Measurements from ENCODE around the gene TLL2. TPM values are rescaled to one million over a fixed set of nuclear protein-coding genes. Genes with fewer than 3 reads are reported as not detected.
A peak's percentile ranks its signal among the peaks of the same experiment; 100 is the strongest.

TLL2 gene
- polyA plus RNA-seq, 5 donors: 0.21 to 0.50 (median 0.31) TPM

DNA sequence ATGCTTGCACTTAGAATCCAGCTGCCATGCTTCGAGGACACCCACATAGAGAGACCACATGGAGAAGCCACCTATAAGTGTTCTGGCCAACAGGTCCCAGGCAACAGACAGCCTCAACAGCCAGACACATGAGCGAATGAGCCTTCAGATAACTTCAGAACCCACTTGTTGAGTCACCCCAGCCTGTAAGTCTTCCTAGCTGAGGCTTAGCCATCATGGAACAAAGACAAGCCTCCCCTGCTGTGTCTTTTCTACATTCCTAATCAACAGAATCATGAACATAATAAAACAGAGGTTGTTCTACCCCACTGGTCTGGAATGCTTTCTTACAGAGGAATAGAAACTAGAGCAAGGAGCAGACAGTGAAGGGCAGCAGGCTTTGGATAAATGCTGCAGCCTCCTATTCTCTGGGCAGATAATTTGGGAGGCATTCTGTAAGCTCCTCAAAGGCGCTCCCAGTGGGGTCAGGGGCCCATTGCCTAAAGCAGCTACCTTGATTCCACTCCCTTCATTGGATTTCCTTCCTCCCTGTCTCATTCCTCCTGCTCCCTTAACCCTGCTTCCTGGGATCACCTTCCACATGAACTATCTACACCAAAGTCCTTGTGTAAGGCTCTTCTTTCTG lies 4.6 kb downstream of the TLL2 start:
- no peak for DNase-seq

DNA sequence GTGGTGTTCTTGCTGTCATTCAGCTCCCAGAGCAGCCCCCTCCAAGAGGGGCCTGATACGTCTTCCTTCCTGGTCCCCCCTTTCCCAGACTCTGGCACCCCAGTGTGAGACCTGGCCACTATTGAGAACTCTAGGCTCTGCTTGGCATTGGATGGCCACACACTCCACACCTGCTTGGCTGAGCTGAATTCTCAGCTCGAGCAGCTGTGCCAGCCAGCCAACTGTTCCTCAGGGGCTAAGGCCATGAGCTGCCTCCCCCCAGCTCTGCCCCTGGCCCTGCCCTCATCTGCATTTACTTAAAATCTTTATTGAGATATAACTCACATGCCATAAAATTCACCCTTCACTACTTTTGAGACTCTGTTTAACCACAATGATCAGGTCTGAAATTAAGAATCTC lies 6.7 kb downstream of the TLL2 start:
- DNase-seq: no peak

DNA sequence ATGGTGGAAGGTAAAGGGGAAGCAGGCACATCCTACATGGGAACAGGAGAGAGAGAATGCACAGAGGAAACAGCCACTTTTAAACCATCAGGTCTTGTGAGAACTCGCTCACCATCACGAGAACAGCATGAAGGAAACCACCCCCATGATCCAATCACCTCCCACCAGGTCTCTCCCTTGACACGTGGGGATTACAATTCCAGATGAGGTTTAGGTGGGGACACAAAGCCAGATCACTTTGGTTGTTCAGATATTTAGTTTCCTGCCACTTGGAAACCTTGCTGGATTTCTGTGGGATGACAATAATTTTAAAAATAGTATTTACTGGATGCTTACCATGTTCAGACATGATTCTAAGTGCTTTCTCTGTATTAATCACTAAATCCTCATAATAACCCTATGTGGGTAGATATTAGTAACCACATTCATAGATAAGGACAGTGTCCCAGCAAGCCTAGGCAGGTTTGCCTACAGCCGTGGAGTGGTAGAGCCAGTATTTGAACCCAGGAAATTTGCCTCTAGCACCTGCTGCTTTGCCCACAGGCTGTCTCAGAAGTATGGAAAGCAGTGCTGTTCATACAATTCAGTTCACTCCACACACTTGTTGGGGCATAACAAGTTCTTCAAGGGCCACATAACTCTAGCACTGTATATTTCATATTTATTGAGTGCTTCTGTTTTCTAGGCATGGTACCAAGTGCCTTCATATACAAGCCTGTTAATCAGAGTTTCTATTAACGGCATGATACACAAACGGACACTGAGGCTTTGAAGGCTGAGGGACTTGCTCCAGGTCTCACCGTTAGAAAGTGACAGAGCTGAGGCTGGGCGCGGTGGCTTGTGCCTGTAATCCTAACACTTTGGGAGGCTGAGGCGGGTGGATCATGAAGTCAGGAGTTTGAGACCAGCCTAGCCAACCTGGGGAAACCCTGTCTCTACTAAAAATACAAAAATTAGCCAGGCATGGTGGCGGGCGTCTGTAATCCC lies 8.3 kb downstream of the TLL2 start:
- no peak for DNase-seq

DNA sequence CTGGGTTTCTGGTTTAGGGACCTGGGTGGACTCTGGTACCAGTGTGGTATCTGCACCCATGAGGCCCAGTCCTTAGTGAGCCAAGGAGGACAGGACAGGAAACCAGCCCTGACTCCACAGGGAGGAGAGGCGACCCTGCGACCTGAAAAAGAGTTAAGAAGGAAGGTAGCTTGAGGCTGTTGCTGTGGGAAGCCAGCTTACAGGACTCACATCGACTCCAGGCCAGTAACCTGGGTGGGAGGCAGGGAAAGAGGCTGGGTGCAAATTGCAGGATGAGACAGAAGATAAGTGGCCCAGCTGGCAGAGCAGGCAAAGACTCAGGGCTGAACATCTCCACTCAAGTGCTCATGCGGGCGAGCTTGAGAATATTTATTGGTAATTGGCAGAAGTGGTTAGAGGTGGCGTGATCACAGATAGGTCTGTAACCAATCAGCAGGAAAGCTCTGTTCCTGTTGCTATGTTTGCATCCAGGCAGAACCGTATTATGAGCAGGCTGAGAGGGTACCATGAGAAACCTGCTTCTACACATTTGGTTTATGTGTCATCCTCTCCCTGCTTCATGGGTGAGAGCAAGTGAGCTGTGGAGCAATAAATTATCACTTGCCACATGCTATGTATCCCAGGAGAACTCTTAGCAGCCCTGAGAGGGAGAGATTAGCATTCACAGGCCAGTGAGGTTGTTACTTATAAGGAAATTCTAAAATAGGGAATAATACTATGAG lies 11.0 kb downstream of the TLL2 start:
- DNase-seq: no peak

DNA sequence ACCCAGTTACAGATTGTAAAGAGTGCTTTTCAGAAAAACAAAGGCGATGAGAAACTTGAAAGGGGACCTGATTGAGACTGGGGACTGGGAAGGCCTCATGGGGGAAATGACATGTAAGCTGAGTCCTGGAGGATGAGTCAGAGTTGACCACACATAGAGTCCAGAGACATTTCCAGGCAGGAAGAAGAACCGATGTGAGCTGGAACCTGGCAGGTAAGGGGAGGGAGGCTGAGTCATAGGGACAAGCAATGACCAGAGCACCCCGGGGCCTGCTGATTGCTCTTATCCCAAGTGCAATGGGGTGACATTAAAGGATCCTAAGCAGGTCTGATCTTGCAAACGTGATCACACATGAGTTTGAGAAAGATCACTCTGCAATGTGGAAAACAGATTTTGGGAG lies 11.7 kb downstream of the TLL2 start:
- no peak for DNase-seq

DNA sequence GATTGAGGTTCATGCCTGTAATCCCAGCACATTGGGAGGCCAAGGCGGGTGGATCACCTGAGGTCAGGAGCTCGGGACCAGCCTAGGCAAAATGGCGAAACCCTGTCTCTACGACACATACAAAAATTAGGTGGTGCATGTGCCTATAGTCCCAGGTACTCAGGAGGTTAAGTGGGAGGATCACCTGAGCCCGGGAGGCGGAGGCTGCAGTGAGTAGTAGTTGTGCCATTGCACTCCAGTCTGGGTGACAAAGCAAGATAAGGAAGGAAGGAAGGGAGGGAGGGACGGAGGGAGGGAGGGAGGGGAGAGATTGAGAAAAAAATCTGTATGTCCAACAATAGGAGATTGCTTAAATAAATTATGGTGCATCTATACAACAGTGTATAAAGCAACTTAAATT lies 13.2 kb downstream of the TLL2 start:
- no peak for DNase-seq

DNA sequence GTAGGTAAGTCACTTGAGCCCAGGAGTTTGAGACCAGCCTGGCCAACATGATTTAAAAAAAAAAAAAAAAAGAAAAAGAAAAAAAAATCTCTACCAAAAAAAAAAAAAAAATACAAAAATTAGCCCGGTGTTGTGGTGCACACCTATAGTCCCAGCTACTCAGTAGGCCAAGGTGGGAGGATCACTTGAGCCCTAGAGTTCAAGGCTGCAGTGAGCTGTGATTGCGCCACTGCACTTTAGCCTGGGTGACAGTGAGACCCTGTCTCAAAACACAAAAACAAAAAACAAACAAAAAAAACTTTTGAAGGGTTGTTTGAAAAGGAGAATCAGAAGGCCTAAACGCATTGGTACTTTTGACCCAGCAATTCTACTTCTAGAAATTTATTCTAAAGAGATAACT lies 13.7 kb downstream of the TLL2 start:
- no peak for DNase-seq

DNA sequence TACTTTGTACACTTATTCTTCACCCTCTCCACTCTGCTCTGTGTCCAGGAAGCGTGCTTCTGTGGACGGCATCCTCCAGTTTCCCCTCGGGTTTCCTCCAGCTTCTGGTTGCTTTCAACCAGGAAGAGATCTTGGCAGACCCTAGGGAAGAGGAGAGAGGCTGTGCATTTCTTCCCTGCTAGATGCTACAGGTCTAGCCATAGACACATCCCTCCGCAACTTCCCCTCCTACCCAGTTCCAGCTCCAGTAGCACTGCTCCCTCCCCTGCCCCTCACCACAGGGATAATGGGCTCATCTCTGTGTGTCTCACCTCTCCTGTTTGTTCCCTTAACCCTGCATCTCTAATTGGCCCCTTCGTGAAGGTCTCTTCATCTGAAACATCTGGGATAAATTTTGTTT lies 16.3 kb downstream of the TLL2 start:
- DNase-seq: no peak

DNA sequence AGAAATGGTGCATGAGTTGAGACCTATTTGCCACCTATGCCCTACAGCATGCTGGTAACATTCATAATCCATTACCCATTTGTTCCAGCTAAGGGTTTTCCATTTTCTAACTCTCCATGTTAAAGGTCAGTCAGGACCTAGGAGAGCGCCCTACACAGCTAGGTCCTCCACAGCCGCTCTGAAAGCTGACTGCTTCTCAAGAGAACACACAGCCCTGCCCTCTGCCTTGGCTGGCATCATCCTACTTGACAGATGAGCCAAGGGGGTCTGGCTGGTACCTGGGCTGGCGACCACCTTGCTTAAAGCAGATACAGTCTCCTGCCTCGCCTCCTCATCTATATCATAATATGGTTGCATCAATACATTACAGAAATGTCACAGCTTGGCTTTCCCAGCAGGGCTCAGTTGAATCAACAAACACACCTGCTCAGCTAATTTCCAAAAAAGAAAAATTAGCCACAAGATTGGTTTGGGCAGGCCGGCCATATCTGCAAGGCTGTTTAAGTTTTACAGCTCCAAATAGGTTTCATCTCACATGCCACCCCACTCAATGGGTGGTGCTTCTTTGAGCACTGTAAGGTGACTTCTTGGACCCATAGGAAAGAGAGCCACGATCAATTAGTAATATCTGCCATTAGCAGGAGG lies 17.3 kb downstream of the TLL2 start:
- peak in 1 of 2 donors; percentile 7 for DNase-seq

DNA sequence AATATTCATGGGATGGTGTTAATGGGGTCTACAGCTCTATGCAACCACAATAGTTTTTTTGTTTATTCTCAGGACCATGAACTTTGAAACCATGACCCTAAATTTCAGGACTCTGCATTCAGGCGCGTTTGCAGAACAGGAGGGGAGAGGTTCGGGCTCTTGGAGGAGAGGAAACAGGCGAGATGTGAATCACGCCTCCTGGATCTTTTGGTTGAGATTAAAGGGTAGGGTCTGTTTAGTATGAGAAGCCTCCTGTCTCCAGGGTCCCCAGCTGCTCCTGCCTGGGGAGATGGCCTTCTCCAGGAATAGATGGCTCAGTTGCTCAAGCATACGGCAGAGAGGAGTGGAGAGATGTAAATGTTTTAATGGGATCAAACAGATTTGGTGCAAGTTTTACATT lies 18.2 kb downstream of the TLL2 start:
- no peak for DNase-seq

DNA sequence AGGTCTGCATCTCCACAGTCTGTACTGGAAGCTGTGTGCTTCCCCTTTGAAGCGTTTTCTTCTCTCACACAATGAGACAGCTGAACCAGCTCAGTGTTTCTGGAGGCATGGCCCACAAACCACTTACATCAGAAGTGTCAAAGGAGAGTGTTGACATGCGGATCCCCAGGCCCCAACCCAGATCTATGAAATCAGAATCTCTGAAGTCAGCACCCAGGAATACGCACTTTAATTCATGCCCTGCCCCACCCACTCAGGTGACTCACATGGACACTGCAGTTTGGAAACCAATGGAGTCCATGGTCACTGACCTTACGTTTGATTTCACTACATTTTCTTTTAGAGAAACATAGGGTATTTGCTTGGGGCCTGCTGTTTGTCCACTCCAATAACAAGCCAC lies 19.0 kb downstream of the TLL2 start:
- no peak for DNase-seq

DNA sequence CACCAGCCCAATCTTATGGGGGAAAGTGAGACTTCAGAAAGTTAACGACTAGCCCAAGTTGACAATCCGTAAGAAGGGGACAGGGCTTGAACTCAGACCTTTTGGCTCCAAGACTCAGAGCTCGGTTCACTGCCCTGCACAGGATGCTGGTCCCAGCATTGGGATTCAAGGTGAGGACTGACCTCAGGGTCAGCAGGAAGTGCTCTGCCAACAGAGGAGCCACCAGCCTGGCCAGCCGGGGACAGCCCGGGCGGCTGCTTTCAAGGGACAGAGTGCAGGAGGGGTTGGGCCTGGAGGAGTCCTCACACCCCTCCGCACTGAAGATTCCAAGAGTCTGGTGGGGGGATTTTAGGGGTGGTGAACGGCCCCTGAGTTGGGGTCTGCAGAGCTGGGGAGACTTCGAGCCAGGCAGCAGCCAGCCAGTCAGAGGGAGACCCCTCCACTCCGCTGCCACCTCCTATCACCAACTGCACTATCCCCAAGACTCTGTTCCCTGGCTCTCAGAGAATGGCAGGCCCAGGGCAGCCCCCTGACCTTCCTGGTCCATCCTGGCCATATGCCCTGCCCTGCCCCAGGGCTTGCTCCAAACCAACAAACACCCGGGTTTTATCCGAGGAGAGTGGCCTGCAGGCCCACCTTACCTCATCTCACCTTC lies 19.7 kb downstream of the TLL2 start:
- DNase-seq: no peak

DNA sequence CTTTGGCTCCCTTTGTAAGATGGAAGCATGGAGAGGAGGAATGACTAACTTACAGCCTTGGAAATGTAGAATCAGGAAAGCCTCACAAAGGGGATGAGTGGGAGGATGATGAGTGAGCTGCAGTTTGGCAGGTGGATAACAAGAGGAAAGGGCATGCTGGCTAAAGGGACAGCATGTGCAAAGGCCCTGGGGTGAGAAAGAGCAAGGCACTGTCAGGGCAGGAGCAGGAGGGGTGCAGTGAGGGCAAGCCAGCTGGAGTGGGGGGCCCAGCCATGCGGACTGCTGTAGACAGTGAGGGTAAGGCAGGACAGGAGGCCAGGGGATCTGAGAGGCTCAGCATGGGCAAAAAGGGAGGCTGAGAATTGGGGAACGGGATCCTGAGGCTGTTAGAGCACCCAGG lies 20.5 kb downstream of the TLL2 start:
- no peak for DNase-seq

DNA sequence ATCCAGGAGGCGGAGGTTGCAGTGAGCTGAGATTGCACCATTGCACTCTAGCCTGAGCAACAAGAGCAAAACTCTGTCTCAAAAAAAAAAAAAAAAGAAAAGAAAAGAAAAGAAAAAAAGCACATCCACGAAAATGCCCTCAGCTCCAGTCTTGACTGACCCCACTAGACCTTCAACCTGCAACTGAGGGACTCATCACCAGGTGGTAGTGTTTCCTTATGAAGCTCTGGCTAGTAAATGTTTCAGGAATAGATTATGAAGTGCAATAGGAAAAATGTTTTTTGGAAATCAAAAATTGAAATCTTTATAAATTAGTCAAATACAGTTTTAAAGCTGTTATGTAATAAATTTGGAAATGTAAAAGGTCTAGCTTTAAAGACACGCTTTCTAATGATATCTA lies 22.4 kb downstream of the TLL2 start:
- no peak for DNase-seq

DNA sequence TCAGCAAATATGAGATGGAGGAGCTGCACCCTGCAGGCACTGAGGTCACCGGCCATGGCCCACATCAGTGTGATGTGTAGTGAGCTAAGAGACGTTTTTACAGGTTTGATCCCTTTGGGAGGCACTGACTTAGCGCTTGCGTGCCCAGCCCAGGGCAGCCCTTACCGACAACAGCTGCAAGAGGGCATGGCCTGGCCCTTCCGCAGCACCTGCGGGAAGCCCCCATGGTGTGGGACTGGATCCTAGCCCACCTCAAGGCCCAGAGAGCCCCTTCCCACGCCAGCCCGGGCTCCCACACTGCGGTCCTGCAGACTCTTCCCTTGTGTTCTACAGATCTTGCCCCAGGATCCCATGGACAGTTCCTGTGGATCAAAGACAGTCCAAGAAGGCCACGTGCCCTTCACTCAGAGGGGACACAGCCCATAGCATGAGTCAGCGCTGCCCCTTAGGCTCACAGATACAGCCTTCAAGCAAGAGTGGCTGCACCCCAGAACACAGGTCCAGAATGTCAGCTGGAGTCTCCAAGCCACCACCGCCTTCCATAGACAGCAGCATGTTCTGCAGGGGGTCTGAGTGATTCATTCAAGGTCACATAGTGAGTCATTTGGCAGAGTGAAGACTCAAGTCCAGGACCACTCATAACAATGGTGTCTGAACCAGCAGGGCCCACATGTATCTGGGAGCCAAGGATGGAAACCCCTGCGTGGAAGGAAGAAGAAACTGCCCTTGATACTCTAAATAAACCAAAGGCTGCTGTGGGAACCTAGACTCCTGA lies 25.4 kb downstream of the TLL2 start:
- DNase-seq: no peak

DNA sequence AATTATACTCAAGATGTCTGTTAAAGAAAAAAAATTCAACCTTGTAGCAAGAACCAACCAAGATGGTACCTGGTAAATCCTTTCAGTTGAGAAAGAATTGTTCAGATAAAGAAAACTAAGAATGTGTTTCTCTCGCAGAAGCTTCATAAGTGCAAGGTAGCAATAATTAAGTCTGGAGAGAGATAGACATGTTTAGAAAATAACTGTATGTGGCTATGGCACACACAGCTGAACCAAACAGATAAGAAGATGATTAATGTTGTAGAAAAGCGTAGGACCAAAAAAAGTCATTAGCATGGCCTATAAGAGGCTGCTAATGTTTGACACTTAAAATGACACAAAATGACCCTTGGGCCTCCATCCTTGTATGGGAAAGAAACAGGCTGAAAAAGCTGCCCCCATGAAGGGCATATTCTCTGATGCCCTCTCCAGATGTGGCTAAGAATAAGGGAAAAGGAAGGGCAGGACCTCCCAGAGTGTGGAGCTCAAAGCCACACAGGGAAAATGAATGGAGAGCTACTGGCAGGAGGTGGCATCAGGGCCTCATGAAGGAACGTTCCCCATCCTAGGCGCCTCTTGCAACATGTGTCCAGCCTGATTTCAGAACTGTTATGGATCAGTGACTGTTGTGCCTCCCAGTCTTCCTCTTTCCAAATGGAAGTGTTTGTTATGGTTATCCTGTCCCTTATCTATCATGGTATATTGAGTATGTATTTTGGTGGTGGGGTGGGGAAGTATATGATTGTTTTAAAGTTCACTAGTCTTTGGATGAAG lies 30.7 kb downstream of the TLL2 start:
- no peak for DNase-seq

DNA sequence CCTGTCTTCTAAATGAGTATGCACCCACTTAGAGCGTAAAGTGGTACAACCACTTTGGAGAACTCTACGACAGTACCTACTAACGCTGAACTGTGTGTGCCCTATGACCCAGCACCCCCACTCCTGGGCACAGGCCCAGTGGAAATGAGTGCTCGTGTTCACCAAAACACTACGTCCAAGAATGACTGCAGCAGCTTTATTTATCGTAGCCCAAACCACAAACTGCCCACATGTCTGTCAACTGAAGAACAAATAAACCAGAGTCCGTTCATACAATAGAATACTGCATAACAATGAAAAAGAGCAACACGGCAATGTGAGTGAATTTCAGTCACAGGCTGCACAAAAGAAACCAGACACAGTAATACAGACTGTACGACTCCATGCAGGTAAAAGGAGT lies 35.4 kb downstream of the TLL2 start:
- no peak for DNase-seq

DNA sequence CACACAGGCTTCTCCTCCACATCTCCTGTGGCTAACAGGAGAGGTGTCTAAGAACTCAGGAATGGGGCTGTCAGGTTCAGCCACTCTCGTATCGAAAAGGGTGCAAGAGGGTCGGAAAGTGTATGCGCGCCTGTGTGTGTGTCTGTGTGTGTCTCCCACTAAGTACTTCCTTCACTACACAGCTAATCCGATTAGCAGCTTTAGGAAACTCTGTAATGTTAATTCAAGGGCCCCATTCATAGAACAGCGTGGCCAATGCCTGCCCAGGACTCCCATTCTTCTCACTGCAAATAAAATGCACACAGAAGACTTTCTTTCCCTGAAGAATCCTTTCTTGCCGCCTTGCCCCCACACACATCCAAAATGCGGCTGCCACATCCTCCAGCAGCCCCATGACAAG lies 39.9 kb downstream of the TLL2 start:
- no peak for DNase-seq

DNA sequence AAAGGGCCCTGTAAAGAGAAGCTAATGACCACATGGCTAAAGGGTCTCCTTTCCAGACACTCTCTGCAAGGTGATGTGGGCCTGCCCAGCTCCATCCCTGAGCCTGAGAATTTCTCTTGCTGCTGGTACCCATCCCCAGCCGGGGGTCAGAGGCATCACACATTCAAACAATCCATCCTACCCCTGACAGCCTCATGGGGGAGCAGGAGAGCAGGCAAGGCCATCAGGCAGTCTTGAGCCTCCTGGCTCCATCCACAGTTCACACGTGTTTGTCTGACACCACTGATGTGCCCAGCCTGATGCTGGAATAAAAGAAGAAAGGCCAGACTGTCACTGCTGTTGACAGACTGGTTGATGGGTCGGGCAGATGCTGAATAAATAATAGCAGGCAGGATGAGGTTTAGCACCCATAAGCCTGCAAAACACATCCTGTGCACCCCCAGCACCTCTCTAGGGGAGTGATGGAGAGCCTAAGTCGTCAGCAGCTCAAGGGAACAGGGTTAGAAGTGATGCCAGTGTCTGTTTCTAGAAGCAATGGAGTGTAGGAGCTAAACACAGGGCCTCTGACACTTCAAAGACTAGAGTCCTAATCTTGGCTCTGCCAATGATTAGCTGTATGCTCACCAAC lies 43.5 kb downstream of the TLL2 start:
- DNase-seq: no peak

DNA sequence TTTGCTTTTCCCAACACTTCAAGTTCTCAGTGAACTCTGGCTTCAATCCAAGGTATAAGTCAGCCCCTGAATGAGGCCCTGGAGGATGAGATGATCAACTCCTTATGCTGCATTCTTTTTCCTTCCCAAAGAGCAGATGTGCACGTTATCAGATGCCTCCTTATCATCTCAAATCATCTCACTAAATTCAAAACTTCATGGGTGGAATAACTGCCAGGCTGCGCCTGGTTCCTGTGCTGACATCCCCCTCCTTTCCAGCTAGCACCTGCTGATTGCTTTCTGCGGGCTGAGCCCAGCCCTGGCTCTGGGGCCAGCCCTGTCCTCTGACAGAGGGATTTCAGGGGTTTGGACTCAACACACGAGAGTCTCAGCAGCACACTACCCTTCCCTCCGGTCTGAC lies 44.9 kb downstream of the TLL2 start:
- no peak for DNase-seq
